SK-N-MC (cell line): ENCODE measurements around the gene AOPEP.

Source experiments
- EZH2 ChIP-seq: fragments of 200-600 bp; sonication (generic); IDR thresholded peaks from one replicate; pipeline ENCODE4 v1.6.1; 2017; ENCODE audit warnings: antibody characterized with exemption
- FOXP2 ChIP-seq: optimal IDR thresholded peaks from 2 replicates; pipeline ENCODE3; 2011; ENCODE audit warnings: mild to moderate bottlenecking, moderate library complexity; ENCODE audit not compliant: insufficient read depth; ENCODE audit errors: extremely low read length, control extremely low read depth
- POLR2AphosphoS5 ChIP-seq: IDR thresholded peaks from 2 replicates; pipeline ENCODE4 v1.6.1; 2012; ENCODE audit warnings: mild to moderate bottlenecking, low read depth, low read length, borderline replicate concordance

- TF ChIP-seq EZH2 (no peak), POLR2AphosphoS5 (no peak), FOXP2 (no peak)
Observed at GRCh38 chr9:94741866-94742265, 15.4 kb downstream of the AOPEP start.
